SIG-M5 (cell line): ENCODE data around the gene WWC2.

Experiments used
- DNase-seq: peaks from one replicate; lab custom pipeline; 2025; lab: John Stamatoyannopoulos, UW

The WWC2 gene

DNA sequence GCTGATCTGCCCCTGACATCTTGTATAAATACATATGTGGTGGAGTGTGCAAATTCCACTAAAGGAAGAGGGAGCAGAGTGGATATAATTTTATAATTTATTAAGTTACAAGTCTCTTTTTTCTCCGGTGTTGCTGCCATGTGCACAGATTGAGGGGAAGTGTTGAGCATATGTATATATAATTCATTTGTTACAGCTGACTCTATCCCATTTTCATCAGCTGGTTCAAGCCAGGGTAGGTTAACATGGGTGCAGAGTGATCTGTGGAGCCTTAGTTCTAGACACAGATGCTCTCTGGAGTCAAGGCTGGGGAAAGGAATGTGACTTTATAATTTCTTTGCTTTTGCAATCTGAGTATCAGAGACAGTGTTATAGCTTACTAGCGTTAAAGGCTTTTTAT lies 103.5 kb downstream of the WWC2 start:
- no peak for DNase-seq

DNA sequence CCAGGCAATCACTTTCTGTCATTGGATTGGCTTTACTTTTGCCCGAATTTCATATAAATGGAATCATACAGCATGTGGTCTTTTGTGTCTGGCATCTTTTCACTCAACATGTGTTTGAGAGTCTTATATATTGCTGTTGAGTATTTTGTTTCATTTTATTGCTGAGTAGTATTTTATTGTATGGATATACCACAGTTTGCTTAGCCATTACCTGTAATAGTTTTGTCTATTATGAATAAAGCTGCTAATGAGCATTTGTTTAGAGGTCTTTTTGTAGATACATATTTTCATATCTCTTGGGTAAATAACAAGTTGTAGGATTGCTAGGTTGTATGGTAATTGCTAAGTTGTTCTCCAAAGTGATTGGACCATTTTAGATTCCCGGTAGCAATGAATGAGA lies 105.7 kb downstream of the WWC2 start:
- no peak for DNase-seq

GRCh38 chr4:183205193-183205592 lies 106.1 kb downstream of the WWC2 start:
- no peak for DNase-seq

DNA sequence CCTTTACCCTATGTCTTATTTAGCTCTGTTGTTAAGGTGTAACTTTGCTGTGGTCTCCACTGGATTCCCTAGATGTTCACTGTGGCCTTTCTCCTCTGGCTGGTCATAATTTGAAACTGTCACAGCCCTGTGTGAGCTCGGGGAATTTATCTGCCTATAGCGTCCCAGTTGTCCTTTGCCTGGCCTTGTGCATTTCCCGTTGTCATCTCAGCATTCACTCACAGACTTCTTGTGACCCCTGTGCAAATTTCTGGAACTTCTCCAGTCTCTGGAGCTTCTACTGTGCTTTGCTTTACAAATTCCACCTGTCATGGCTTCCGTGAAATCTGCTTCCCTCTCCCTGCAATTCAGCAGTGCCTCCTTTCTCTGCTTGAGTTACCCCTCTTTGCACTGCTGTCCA lies 106.7 kb downstream of the WWC2 start:
- DNase-seq = no peak

DNA sequence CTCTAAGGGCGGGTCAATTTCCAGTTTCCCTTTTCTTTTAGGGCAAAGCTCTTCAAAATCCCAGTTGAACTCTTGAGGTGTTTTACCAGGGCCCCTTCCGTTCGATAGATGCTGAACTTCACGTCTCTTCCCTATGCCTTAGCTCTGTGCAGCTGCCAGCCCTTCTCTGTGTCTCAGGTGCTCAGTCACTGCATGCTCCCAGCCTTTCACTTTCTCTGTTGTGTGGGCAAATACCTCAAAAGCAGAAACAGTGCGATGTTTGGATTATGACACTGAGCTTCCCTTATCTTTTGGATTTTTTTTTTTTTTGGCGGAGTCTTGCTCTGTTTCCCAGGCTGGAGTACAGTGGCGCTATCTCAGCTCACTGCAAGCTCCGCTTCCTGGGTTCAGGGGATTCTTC lies 112.5 kb downstream of the WWC2 start:
- no peak for DNase-seq

DNA sequence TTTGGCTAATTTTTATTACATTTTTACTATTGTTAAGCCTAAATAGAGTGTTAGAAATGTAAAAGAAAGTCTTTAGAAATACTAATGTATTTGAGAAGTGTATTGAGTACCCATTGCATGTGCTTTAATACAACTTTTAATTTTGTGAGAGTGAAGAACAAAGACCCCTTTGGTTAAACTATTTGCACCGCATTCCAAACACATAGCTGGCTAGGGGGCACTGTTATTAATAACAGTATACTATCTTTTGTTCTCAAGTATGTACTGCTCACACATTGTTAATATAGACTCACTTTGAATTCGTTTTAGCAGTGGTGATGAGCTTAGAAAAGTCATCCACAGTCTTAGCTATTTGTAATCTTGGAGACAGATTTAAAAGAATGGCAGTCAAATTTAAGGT lies 114.9 kb downstream of the WWC2 start:
- no peak for DNase-seq

GRCh38 chr4:183214912-183215488 lies 115.9 kb downstream of the WWC2 start:
- no peak for DNase-seq

- no peak for DNase-seq
Measured at GRCh38 chr4:183220236-183220635, 121.2 kb downstream of the WWC2 start.

DNA sequence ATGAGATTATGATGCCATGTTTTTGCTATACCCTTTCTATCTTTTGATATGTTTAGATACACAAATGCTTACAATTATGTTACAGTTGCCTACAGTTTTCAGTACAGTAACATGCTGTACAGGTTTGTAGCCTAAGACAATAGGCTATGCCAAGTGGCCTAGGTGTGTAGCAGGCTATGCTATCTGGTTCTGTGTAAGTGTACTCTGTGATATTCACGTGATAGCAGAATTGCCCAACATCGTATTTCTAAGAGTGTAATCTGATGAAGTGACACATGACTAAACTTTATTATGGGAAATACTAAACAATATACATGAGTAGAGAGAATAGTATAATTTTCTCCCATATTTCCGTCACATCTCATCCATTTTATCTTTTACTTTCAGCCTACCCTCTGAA lies 124.0 kb downstream of the WWC2 start:
- no peak for DNase-seq

DNA sequence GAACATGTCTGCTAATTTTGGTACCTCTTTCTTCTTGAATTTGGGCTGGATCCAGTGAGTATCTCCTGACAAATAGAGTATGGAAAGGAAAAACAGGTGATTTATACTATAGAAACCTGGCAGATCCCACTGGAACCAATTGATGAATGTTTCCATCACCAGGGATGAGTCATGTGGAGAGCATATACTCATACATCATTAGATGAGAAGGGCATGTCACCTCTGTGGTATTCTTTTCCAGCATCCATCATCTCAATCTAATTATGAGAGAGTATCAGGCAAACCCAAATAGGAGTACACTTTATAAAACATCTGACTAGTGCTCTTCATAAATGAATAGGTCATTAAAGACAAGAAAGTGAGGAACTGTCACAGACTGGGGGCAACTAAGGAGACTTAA lies 130.3 kb downstream of the WWC2 start:
- no peak for DNase-seq

GRCh38 chr4:183240581-183241321 lies 141.7 kb downstream of the WWC2 start:
- no peak for DNase-seq

DNA sequence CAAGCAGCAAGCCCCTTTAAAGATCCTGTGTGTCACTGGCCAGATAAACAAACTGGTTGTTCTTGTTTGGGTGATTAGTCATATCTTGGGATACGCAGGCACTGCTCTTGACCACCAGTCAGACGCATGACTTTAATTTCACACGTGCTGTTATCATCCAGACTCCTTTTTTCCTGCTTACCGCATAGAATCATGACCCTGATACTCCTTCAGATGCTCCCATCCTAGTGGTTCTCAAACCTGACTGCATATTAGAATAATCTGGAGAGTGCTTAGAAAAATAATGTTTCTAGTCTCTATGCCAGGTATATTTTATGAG lies 142.2 kb downstream of the WWC2 start:
- no peak for DNase-seq

- no peak for DNase-seq
Measured at GRCh38 chr4:183241721-183242151, 142.7 kb downstream of the WWC2 start.

- DNase-seq = no peak
Measured at GRCh38 chr4:183242291-183242690, 143.2 kb downstream of the WWC2 start.

- DNase-seq = no peak
Measured at GRCh38 chr4:183244019-183244418, 145.0 kb downstream of the WWC2 start.

DNA sequence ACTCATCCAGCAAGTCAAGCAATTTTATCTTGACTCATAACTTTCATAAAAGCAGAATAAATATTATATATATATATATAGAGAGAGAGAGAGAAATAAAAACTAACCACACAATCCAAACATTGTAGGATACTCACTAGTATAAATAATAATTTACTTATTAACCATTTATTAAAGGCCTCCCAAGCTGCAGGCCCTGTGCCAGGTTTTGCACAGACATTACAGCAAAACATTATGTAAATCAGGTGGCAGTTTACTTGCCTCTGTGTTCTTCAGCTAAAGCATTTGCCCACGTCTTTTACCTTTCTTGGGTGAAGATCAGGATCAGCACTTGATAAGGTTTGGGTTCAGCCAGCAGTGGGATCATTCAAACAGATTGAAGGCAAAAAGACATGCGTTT lies 145.4 kb downstream of the WWC2 start:
- no peak for DNase-seq

GRCh38 chr4:183248201-183248600 lies 149.1 kb downstream of the WWC2 start:
- DNase-seq = no peak

DNA sequence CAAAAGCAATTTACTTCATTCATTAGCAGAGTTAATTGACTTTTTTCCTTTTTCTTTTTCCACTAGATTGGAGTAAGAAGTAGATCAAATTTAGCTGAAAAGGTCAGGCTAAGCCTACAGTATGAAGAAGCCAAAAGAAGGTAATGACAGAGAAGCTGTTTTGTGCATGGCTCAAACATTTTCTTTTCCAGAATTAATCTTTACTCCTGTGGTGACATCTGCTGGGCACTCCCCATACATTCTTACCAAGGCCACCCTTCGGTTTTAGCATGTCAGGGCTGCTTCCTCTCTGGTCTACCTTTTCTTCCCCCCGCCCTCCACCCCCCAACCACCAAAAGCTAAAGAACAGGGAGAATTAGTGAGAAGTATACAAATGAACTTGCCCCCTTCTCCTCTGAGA lies 150.8 kb downstream of the WWC2 start:
- DNase-seq = no peak

DNA sequence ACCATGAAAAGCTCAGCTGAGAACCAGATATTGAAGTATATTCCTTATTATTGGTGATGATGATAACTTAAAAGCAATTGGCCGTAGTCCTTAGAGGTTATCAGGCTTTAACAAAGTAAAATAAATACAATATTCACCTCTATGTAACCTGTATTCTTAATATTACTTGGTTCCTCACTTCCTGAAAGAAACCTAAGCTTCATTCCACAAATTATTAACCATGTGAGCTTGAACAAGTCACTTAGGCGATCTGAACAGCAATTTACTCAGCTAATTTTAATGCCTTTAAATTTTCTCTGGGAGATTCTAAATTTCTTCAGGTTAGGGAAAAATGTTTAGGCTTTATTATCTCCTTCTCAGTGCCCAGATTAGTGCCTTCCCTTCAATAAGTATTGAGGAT lies 151.8 kb downstream of the WWC2 start:
- no peak for DNase-seq

GRCh38 chr4:183252959-183253358 lies 153.9 kb downstream of the WWC2 start:
- DNase-seq = no peak

DNA sequence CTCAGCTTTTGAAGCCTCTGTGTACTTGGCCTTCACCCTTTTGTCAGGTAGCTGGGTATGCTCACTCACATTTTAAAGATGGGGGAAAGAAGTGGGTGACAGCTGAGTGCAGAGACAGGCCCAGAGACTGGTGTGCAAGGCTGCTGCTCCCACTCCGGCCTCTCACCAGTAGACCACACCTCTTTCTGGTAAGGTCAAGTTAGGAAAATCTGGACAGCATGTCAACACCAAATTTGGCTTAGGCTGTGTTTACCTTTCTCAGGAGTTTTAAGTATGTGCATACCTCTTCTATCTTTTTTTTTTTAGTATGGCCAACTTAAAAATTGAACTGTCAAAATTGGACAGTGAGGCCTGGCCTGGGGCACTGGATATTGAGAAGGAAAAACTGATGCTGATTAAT lies 154.4 kb downstream of the WWC2 start:
- DNase-seq = no peak

GRCh38 chr4:183254162-183254561 lies 155.1 kb downstream of the WWC2 start:
- DNase-seq = no peak

- no peak for DNase-seq
Measured at GRCh38 chr4:183255487-183255886, 156.4 kb downstream of the WWC2 start.

DNA sequence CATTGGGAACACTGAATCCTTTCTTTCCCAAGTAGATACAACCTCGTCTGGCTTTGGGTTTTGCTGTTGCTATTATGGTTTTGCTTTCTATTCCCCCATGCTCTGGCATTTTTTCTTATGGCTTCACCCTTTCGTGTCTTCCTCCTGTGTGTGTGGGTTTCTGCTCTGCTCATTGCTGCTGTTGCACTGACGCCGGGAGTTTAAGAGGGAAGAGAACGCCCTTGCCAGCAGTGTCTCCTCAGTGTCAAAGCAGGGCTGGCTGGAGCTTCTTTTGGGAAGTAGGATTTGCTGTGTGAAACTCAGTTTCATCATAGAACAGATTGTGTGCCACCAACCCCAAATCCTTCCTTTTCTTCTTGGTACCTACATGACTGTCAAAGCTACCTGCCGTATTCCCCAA lies 157.3 kb downstream of the WWC2 start:
- no peak for DNase-seq
